GM18858 (cell line): ENCODE results near the gene SMIM35.
"Not testable (repeated sequence)": the region's sequence is repeated elsewhere in the genome, so short reads cannot be mapped to it uniquely, and the experiment has no call there.

Experiments
- ATAC-seq: cut with Tn5 transposase; IDR thresholded peaks from one replicate; pipeline ENCODE4 v1.9.1; 2021; ENCODE audit not compliant: unreplicated experiment

SMIM35 gene

DNA sequence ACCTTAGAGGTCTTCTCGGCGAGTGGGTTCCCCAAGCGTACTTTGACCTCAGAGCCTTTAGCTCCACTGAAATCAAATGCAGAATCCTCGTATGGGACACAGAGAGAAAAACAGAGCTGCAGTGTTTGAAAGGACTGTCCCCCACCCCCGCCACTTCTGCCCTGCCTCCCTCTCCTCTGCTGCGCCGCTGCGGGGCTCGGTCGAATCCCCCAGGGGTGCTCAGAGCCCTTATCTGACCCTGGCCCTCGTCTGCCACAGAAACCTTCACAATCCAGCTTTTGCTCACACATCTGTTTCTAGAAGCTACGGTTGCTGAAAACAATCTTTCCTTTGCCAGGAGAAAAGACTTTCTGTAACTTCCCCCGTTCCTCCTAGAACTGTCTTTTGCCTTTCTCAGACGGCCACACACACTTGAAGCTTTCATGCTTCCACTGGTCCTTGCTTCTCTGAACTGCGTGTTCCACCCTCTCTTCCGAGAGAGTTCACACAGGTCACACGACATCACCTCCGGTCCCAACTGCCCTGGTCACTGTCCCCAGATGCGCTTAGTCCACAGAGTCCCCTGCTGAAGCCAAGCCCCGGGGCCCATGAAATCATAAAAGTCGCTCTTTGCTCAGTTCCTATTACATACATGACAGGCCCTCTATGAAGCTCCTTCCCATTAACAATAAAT, 3.7 kb downstream of the SMIM35 start:
- ATAC-seq, result no peak

DNA sequence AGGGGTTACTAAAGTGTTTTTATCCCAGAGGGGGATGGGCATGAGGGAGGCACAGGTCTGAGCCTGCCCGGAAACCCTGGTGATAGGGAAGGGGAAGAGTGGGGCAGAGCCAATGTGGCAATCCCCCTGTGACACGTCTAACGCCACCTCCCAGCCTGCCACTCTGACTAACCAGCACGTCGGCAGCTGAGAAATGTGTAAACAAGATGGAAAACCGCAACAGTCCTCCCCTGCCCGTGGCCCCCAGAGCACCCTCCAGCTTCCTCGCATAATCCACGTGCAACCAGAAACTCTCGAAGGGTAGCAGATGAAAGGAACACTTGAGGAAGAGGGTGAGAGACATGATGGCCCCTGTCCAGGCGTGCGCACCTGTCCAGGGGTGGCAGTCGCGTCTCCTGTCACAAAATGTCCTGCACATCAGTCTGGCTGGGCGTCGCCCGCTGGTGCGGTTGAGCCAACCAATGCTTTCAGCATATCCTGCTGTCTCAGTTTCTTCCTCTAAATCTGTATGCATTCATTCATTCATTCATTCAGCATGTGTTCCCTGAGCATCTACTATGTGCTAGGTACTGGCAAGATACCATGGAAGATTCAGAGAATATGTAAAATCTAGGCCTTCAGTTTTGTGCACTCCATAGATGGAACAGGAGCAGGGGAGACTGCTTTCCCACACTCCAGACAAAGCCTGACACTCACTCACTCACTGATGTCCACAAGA, 5.4 kb downstream of the SMIM35 start:
- no peak for ATAC-seq

DNA sequence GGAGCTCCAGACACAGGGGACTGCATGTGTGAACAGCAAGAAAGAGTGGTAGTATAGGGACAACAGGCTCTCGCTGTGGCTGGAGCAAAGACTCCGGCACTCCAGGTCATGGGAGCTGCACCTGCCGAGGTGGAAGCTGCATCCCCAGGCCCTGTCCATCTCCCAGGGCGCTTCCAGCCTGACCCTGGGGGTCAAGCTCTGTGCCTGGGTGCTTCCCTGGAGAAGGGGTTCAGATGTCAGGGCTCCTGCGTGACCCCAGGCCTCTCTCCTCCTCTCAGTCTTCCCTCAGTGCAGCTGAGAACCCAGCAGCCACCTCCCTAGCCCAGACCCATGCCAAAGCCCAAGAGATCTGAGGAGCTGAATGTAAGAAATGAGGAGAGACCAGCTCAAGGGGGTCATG, 6.5 kb downstream of the SMIM35 start:
- ATAC-seq, result no peak

DNA sequence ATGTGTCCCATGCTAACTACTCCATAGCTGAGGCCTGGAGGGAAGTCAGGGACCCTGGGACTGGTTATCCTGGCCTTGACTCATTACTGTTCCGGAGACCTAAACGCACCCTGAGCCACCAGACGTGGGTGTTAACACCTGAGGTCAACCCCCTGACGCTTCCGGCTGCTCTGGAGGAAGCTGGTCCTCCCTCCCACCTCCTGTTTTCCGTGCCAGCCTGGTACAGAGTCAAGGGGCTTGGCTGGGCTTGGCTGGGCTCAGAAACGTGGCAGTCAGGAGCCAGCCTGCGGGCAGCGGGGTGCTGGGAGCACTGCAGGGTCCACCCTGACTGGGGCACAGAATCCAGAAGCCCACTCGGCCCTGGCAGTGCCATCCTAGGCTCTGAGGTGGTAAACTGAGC, 7.3 kb downstream of the SMIM35 start:
- no peak for ATAC-seq

DNA sequence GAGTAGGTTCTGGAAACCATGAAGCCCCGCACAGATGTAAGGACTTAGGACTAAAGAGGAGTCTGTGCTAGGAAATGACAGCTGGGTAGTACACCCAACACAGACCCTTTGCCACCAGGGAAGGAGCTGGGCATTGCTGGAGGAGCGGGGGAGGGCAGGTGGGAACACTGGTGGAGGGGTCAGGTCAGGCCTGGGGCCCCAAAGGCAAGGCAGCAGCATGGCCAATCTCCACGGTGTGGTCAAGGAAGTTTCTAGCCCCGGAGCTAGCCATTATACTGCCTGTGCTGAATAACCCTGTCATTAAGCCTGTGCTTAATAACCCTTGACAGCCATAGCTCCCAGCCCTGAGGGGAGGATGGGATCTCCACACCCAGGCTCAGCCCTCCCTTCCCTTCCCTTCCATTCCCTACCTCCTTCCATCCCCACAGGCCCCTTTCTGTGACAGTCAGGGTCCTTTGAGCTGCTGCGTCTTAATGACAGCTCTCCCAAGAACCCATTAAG, 7.8 kb downstream of the SMIM35 start:
- ATAC-seq, result no peak

DNA sequence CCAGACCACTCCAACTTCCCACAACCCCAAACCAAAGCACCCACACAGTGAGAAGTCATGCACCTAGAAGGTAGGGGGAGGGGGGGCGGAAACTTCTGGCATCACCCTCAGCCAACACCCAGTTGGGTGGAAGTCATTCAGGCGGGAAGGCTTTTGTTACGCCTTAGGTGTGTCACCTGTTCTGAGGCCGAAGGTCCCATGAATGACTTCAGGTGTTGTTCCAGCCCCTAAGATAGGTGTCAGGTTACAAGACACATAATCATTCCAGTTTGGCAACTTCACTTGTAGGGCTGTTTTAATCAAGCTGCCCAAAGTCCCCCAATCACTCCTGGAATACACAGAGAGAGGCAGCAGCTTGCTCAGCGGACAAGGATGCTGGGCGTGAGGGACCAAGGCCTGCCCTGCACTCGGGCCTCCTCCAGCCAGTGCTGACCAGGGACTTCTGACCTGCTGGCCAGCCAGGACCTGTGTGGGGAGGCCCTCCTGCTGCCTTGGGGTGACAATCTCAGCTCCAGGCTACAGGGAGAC, 9.9 kb downstream of the SMIM35 start, which contains the start of gene TMPRSS4:
Gene TMPRSS4, plus strand, starts transcription at position 325 of the 528 bp plus-strand sequence. CDS start 225 bp downstream, outside the sequence.
- ATAC-seq, result no peak

DNA sequence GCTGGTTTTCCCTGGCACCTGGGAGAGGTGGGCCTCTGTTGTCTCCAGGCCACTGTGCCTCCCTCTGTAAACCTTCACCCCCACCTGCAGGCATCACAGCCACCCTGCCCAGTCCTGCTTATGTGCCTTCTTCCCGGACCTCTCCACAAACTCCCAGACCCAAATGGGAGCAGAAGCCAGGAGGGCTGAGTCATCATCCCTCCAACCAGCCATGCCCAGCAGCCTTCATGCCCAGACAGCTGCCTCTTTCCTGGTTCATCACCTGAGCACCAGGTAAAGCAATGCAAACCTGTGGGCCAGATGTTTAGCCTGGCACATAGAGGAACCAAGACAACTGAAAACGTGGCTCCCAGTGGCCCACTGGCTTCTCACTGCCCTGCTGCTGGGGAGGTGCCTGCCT, 12.0 kb downstream of the SMIM35 start:
- no peak for ATAC-seq

DNA sequence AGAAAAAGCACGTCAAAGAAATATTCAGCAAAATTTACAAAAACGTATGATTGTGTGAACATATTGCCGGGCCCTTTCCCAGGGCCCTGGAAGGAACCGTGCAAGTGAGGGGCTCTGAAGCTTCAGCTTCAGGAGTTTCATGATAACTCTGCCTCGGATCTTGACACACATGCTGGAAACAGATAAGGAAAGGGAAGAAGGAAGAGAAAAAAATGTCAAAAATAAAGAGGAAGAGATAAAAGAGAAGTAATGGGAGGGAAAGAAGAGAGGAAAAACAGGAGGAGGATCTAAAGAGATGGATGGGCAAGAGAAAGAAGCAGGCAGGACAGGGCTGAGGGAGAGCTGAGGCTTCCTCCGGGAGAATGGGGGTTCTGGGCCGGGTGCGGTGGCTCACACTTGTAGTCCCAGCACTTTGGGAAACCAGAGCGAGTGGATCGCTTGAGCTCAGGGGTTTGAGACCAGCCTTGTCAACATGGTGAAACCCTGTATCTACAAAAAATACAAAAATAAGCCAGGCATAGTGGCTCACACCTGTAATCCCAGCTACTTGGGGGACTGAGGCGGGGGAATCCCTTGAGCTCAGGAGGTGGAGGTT, 12.6 kb downstream of the SMIM35 start:
- ATAC-seq, result no peak

DNA sequence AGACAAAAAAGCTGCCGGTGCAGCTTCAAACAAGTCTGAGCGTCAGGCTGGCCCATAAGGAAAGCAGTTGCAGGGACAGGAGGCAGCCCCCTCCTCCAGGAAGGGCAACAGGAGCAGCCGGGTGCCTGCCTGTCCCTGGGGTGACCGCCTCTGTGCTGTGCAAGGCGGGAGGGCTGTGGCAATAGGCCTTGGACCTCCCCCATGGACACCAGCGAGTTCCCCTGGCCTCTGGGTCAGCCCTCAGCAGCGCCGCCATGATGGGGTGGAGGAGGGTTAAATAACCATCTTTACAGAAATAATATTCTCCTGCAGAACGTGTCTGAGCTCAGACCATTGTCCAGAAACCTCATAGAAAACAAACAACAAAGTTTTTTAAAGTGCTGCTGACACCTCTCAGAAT, 13.2 kb downstream of the SMIM35 start:
- ATAC-seq, result no peak

- ATAC-seq, result no peak
Measured at GRCh38 chr11:118071416-118072030, 15.2 kb downstream of the SMIM35 start.

DNA sequence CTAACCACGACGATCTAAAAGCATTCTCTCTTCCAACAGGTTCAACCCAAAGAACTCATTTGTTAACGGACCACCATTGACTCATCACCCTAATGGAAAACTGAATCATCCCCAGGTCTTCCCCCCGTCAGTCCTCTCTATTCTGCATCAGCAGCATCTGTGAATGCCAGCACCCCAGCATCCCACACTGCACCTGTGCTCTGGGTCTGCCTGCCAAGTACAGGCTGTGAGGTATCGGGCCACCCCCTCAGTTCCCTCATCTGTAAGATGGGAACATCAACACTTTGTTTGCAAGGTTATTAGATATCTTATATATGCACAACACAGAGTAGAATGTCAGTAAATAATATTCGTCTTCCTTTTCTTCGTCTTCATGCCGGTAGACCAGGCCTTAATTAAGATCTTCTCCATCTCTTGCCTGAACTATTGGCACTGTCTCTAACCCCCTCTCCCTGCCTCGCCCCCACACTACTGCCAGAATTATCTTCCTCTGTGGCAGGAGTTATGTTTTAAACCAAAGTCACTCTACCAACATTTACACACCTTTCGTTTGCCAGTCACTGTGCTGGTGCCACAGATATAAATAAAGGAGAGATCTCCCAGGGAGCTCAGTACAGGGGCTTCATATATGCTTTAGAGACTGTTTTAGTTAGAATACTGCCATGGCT, 17.7 kb downstream of the SMIM35 start:
- ATAC-seq, result no peak

DNA sequence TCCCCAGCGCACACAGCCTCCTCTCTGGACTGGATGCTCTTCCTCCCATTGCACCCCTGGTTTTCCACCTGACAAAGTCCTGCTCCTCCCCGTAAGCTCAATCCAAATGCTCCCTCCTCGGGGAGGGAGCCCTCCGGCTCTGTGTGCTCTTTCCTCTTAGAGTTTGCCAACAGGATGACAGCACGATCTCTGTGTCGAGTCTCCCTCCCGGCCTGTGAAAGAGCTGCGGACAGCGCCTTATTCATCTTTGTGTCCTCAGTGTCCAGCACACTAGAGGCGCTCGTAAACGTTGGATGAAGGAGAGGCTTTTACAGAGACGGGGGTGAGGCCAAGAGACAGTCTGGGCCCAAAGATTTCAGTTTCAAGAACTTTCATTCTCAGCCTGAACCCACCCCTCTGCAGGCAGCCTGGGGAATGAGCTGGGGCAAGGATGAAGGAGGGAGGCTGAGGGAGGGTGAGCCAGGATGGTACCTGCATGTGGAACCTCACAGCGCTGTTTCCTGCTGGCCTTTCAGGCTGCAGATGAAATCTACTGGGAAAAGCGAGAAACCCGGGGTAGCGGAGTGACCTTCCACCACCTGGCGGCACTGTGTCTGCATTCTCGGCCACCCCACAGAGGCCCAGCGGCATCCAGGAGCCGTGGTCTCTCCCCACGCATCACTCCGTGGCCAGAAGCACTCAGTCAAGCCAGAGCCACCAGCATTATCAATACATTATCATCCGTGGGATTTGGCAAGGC, 18.4 kb downstream of the SMIM35 start:
- ATAC-seq, result no peak

GRCh38 chr11:118067006-118067405, 19.8 kb downstream of the SMIM35 start:
- ATAC-seq, result no peak

DNA sequence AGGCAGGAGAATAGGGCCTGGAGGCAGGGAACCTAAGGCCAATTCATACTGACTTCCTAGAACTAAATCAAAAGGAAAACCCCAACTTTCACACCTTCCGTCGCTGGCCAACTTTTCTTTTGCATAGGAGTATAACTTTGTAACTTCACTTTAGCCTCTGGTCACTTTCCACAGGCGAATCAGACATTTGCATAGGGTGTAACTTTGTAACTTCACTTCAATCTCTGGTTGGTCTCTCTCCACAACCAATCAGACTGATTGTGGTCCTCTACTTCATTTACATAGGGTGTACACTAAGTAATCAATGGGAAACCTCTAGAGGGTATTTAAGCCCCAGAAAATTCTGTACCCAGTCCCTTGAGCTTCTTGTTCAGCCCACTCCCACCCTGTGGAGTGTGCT, 21.4 kb downstream of the SMIM35 start:
- ATAC-seq, result no peak

DNA sequence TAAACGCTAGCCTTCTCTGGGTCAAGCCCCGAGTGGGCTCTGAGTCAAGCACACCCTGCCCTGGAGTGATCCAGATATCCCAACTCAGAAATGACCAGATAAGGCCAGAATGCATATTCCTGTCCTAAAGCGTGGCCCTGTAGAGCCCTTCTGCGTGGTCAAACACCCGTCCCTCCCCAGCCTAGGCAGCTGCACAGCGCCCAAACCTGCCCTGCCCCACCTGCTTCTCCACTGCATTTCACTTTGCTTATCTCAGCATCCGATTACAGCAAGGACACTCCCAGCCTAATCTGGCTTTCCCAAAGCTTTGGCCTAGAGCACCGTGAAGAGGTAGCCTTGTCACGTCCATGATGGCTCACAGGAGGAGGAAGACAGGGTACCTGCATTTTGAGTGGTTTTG, 21.8 kb downstream of the SMIM35 start:
- ATAC-seq, result no peak

- not testable (repeated sequence) for ATAC-seq
Measured at GRCh38 chr11:118062631-118063030, 24.1 kb downstream of the SMIM35 start.

DNA sequence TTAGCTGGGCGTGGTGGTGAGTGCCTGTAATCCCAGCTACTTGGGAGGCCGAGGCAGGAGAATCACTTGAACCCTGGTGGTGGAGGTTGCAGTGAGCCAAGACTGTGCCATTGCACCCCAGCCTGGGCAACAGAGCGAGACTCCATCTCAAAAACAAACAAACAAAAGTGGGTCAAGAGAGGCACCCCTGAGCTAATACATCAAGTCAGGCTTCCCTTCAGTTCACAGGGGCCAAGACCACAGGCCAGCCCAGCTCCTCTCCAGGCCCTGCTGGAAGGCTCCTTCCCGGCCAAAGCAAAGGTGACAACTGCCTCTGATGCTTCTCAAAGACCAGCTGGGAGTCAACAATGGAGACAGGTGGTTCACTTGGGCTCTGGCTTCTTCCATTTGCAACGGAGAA, 24.6 kb downstream of the SMIM35 start:
- ATAC-seq, result not testable (repeated sequence)

DNA sequence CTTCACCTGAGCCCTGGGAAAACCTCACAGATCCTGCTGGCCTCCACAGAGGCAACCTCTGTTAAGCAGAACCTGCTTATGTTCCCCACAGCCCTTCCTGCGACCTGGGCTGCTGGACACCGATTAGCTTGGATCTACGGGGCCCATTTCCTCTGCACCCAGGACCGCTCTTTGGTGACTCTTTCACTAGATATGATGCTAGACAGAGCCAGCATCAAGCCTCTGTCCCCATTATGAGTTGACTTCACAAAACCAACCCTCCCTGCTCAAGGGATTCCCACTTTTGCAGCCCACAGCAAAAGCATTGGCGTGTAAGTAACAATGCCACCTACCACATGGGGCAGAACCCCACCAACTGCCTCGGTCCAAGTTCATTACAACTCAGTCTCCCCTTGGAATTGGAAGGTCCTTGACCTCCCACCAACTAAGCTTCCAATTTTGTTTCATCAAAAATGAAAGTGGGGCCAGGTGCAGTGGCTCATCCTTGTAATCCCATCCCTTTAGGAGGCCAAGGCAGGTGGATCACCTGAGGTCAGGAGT, 25.1 kb downstream of the SMIM35 start:
- no peak for ATAC-seq

- no peak for ATAC-seq
Measured at GRCh38 chr11:118060869-118061268, 25.9 kb downstream of the SMIM35 start.
